ENCODE measurements around the gene DOCK2.

DOCK2 gene

DNA sequence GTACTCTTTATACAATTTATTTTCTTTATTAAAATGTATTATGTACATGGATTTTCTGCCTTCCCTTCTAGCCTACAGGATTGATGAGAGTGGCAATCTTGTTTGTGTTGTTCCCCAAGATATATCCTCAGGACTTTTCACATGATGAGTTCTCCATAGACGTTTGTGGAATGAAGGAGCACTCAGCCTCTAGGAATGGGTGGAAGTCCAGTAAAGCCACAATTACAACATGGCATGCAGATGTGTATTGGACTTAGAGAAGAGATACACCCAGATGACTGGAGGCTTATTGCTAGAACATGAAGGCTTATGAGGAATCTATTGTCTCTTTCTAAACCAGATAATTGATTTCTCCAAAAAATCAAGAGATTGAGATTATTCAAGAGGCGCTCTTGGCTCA lies 8.2 kb upstream of the DOCK2 start:
- no peaks in the 10 kb centered on the region for H3K9me3 Mint-ChIP-seq
- no peak overlapping the region for H3K27ac Mint-ChIP-seq
- H3K36me3 Mint-ChIP-seq (ENCODE audit: low read depth), result no peaks in the 10 kb centered on the region
- ATAC-seq, result no peak
- no peaks in the 10 kb centered on the region for H3K27me3 Mint-ChIP-seq
- DNase-seq, result no peak
- H3K4me1 Mint-ChIP-seq, result peaks cover 5% of the 10 kb centered on the region
- no peak overlapping the region for H3K4me3 Mint-ChIP-seq

DNA sequence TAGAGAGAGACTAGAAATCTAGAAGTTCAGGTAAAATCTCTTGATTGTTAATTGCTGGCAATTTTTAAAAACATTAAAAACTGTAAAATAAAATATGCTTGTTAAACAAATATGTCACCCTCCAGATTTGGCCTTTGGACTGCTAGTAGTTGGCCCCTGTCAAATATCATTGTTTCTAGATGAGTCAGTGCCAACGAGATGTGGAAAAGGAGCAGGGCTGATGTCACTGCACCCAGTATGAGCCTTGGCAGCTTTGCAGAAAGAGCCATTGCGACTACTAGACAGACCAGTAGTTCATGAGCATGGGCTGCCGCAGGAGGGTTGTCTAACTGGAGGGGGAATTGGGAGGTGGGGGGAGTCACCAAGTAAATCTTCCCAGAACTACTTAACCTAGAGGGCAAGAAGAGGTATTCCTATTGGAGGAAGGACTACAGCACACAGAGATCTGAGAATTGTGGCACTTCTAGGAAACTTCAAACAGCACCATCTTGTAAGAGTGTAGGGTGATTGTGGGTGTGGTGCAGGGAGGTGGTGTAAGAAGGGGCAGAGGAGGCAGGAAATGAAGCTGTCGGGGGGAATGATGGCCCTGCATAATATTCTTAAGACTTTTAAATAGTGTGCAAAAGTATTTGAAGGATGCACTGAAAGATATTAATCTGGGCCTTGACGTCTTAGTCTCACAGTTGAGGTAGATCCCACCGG lies 7.1 kb upstream of the DOCK2 start:
- Mint-ChIP-seq H3K27me3 (no peaks in the 10 kb centered on the region), H3K36me3 (ENCODE audit: low read depth) (no peaks in the 10 kb centered on the region), H3K4me1 (peaks cover 5% of the 10 kb centered on the region), H3K27ac (no peak overlapping the region), H3K4me3 (no peak overlapping the region), H3K9me3 (no peaks in the 10 kb centered on the region)
- DNase-seq (no peak), ATAC-seq (peak; percentile 85)

DNA sequence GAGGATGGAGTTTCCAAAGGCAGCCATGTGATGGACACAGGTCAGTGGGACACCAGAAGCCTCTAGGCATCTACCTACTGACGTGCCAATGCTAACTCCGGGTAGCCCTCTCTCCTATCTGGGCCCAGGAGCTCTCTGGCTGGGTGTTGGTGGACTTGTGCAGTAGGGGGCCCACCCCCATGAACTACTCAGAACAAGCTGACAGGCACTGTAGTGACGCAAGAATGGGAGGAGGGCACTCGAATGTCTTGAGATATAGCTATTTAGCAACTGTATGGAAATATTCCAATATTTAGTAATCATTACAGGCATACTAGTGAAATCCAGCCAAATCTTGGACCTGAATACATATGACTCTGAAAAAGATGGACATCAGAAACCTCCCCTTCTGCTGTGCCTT lies 5.7 kb upstream of the DOCK2 start:
- Mint-ChIP-seq H3K36me3 (ENCODE audit: low read depth) (no peaks in the 10 kb centered on the region), H3K27me3 (no peaks in the 10 kb centered on the region), H3K9me3 (no peaks in the 10 kb centered on the region), H3K27ac (no peak overlapping the region), H3K4me1 (peaks cover 7% of the 10 kb centered on the region), H3K4me3 (no peak overlapping the region)
- DNase-seq (no peak), ATAC-seq (no peak)

DNA sequence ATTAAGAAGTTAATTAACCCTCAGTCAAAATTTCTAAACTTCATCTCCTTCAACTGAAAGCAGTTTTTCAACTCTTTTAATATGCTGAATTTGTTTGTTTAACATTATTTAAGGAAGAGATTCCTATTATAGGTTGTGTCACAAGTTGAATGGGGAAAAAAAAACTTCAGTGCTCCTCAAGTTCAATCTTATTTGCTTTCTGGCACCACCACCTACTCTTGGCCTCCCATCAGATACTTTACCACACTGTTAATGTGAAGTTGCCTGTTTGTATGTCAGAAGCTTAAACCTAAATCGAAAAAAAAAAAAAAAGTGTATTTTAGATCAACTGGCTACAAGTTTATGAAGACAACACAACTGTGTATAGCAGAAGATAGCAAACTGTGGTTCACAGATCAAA lies 4.1 kb upstream of the DOCK2 start:
- DNase-seq (no peak), ATAC-seq (no peak)
- H3K27ac Mint-ChIP-seq, result no peak overlapping the region
- no peaks in the 10 kb centered on the region for H3K27me3 Mint-ChIP-seq
- H3K4me1 Mint-ChIP-seq, result peaks cover 13% of the 10 kb centered on the region
- no peak overlapping the region for H3K4me3 Mint-ChIP-seq
- no peaks in the 10 kb centered on the region for H3K9me3 Mint-ChIP-seq
- peaks cover 1% of the 10 kb centered on the region for H3K36me3 Mint-ChIP-seq (ENCODE audit: low read depth)

DNA sequence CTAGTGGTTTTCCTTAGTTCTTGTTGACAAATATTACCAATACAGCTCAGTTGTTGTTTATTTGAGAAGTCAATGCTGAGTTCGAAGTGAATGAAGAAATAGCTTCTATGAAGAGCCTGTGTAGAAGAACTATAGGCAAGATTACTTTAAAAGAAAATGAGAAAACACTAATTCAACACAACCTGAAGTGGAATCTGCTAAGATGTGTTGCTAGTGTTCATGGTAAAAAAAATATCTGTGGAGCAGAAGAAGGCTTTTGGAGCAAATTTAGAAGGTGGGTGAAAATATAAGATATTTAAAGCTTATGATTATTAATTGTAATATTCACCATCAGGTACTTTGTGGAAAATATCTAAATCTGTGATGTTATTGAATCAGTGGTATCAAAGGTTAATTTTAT lies 2.5 kb upstream of the DOCK2 start:
- H3K27ac Mint-ChIP-seq, result no peak overlapping the region
- ATAC-seq, result no peak

DNA sequence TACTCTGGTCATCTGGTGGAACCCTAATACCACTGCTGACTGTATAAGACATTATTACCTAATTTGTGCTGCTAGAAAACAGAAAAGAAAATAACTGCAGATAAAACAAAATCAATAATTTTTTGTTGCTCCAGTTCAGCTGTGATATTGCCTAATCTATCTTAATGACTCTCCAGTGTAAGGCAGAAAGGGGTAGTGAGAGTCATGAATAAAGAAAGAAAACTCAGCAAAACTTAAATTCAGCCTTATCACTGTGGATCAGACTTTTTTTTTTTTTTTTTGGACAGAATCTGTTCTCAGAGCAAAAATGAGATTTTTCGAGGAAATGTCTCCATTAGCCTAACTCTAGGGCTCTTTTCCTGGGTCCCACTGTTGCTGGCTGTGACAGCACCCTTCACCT lies 1.1 kb upstream of the DOCK2 start:
- no peak for DNase-seq
- H3K27me3 Mint-ChIP-seq, result no peaks in the 10 kb centered on the region
- H3K36me3 Mint-ChIP-seq (ENCODE audit: low read depth), result peaks cover 30% of the 10 kb centered on the region
- no peak overlapping the region for H3K27ac Mint-ChIP-seq
- H3K9me3 Mint-ChIP-seq, result peaks cover 9% of the 10 kb centered on the region
- H3K4me3 Mint-ChIP-seq, result peak overlapping the region; percentile 90
- no peak for ATAC-seq
- peaks cover 36% of the 10 kb centered on the region for H3K4me1 Mint-ChIP-seq

More for the DNA sequence above, 2.5 kb upstream of the DOCK2 start:
- Mint-ChIP-seq H3K9me3 (peaks cover 9% of the 10 kb centered on the region), H3K4me3 (no peak overlapping the region), H3K4me1 (peaks cover 29% of the 10 kb centered on the region), H3K36me3 (ENCODE audit: low read depth) (peaks cover 18% of the 10 kb centered on the region), H3K27me3 (no peaks in the 10 kb centered on the region)
- DNase-seq, result no peak

DNA sequence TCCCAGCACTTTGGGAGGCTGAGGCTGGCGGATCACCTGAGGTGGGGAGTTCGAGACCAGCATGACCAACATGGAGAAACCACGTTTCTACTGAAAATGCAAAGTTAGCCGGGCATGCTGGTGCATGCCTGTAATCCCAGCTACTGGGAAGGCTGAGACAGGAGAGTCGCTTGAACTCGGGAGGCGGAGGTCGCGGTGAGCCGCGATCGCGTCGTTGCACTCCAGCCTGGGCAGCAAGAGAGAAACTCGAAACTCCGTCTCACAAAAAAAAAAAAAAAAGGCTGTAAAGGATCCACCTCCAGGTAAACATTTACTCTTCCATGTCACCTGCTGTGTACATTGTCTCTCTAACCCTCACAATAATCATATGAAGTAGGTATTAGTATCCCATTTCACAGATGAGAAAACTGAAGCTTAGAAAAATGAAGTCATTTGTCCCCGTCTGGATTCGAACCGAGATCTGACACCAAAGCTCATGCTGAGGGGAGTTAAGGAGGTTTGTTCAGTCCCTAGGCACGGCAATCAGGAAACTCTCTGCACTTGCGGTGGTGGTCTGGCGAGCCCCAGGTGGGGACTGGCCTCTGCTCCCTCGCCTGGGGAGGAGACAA lies 494 bp upstream of the DOCK2 start:
- Mint-ChIP-seq H3K36me3 (ENCODE audit: low read depth) (peaks cover 35% of the 10 kb centered on the region), H3K9me3 (peaks cover 9% of the 10 kb centered on the region), H3K4me1 (peaks cover 42% of the 10 kb centered on the region), H3K27me3 (no peaks in the 10 kb centered on the region), H3K4me3 (peak overlapping the region; percentile 90), H3K27ac (peak overlapping the region; percentile 93)
- no peak for ATAC-seq
- no peak for DNase-seq

DNA sequence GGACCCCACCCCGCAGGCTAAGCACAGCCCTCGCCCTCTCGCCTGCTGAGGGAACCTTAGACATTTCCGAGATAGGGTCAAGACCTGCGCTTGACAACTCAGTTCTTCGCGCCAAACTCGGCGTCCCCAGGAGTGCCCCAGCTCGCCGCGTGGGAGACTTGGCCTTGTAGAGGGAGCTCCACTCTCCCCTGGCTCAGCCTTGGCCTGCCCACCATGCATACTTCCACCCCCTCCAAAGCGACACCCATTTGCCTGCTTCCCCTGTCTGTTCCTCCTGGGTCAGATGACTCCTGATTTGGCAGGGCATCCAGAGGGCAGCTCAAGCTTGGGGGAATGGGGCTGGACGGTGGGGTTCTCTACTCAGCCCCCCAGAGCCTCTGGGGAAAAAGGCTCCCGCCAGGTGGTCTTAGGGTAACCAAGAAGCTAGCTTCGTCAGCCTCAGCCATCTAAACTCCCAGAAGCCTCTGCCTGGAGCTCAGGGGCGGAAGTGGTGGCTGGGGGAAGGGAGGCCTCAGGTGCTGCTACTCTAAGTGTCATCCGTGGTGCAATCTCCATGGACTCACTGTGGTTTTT lies 560 bp downstream of the DOCK2 start:
- H3K4me3 Mint-ChIP-seq, result peak overlapping the region; percentile 90
- H3K4me1 Mint-ChIP-seq, result peaks cover 51% of the 10 kb centered on the region
- H3K36me3 Mint-ChIP-seq (ENCODE audit: low read depth), result peaks cover 35% of the 10 kb centered on the region
- DNase-seq (peak; percentile 80), ATAC-seq (peak; percentile 82)
- H3K27me3 Mint-ChIP-seq, result no peaks in the 10 kb centered on the region
- H3K27ac Mint-ChIP-seq, result peak overlapping the region; percentile 93
- peaks cover 9% of the 10 kb centered on the region for H3K9me3 Mint-ChIP-seq

DNA sequence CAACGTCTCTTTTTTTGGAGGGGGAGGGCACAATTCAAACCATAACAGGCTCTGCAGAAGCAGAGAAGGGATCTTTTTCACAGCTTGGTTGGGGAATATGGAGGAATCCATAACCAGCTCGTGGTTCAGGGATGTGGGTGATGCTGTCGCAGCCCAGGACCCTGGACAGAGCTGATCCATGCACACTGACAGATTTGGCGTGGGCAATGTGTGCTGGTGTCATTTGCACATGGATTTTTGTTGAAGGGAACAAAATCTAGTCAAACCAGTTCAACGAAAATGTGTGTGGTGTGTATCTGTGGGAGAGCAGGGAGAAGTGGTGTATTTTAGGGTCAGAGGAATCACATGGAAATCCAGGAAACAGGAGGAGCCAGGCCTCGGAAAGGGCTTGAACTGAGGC lies 4.2 kb downstream of the DOCK2 start:
- ATAC-seq (no peak), DNase-seq (no peak)
- Mint-ChIP-seq H3K27me3 (no peaks in the 10 kb centered on the region), H3K27ac (no peak overlapping the region), H3K4me3 (no peak overlapping the region), H3K36me3 (ENCODE audit: low read depth) (peaks cover 55% of the 10 kb centered on the region), H3K9me3 (peaks cover 9% of the 10 kb centered on the region), H3K4me1 (peaks cover 75% of the 10 kb centered on the region)

DNA sequence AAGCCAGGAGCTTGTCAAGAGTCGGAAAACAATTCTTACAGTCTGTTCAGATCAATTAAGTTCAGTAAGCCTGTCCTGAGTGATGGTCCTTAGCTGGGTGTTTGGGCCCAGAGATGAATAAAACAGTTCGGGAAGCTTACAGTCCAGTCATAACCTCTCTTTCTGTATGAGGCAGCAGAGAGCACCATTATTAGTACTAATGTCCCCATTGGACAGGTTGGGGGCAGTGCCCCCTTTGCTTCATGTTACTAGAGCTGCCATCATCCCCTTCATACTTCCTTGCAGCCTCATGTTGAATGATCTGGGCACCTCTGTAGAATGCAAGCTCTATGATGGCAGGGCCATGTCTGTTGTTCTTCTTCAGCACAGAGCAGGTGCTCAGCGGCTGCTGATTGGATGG lies 9.8 kb downstream of the DOCK2 start:
- ATAC-seq (peak; percentile 11), DNase-seq (no peak)
- Mint-ChIP-seq H3K36me3 (ENCODE audit: low read depth) (peaks cover 42% of the 10 kb centered on the region), H3K27me3 (no peaks in the 10 kb centered on the region), H3K9me3 (no peaks in the 10 kb centered on the region), H3K4me3 (no peak overlapping the region), H3K4me1 (peaks cover 88% of the 10 kb centered on the region), H3K27ac (peak overlapping the region; percentile 26)

DNA sequence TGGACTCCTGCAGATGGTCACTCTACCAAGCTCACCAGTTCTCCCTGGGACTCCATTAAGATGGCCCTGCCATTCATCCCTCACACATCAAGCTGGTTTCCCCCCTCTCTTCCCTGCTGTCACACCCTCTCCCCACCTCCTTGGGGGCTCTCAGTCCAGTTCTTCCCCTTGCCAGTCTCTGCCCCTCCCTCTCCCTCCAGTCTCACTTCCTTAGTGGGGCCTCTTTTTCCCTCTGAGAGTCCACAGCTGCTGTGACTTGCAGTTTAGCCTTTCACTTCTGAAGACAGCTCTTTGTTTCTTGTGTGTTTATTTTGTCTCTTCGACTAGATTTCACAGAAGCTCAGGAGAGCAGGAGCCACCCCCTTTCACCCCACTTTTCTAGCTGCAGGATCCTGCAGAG lies 10.5 kb downstream of the DOCK2 start:
- Mint-ChIP-seq H3K4me3 (peak overlapping the region; percentile 3), H3K27me3 (no peaks in the 10 kb centered on the region), H3K9me3 (no peaks in the 10 kb centered on the region), H3K27ac (peak overlapping the region; percentile 8), H3K4me1 (peaks cover 91% of the 10 kb centered on the region), H3K36me3 (ENCODE audit: low read depth) (peaks cover 46% of the 10 kb centered on the region)
- no peak for ATAC-seq
- no peak for DNase-seq

DNA sequence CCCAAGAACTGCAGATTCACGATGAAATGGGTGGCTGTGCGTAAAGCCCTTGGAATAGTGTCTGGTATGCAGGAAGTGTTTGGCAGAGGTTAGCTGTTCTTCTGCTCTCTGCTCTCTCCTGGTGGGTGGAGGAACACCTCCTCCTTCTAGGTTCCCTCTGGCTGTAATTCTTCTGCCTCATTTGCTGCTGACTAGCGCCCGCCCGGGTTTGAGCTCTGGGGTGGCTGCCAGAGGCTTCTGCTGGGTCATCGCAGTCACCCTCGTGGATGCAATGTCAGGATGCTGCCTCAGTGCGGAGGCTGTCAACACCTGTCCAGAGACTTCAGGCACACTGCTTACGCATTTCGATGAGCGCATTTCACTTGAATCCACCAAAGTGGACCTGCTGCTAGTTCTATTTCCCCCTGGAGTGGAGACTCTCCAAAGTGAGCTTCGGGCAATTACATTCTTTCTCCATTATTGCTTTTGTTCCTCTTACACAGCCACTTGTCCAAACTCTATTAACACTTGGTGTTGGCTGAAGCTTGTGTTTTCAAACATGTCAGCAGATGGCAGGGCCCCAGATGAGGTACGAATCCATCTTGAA lies 11.7 kb downstream of the DOCK2 start:
- Mint-ChIP-seq H3K27me3 (no peaks in the 10 kb centered on the region), H3K4me3 (no peak overlapping the region), H3K4me1 (peaks cover 94% of the 10 kb centered on the region), H3K36me3 (ENCODE audit: low read depth) (peaks cover 49% of the 10 kb centered on the region), H3K27ac (peak overlapping the region; percentile 63), H3K9me3 (no peaks in the 10 kb centered on the region)
- no peak for DNase-seq
- ATAC-seq, result no peak

DNA sequence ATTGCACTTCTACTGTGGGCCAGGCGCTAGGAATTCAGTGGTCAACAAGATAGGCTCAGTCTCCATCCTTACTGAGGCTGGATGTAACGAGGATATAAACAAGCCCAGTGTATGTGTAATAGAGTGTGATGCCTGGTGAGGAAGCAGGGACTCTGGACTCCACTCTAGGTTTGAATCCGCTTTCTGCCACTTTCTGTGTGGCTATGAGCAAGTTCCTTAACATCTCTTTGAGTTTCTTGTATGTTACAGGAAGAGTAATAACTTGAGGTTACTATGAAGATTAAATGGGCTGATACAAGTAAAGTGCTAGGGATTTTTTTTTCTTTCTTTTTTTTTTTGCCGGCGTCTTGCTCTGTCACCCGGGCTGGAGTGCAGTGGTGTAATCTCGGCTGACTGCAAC lies 12.4 kb downstream of the DOCK2 start:
- H3K4me1 Mint-ChIP-seq, result peaks cover 96% of the 10 kb centered on the region
- H3K36me3 Mint-ChIP-seq (ENCODE audit: low read depth), result peaks cover 50% of the 10 kb centered on the region
- H3K4me3 Mint-ChIP-seq, result peak overlapping the region; percentile 12
- H3K27ac Mint-ChIP-seq, result peak overlapping the region; percentile 97
- no peaks in the 10 kb centered on the region for H3K27me3 Mint-ChIP-seq
- DNase-seq, result no peak
- peak; percentile 61 for ATAC-seq
- H3K9me3 Mint-ChIP-seq, result no peaks in the 10 kb centered on the region

DNA sequence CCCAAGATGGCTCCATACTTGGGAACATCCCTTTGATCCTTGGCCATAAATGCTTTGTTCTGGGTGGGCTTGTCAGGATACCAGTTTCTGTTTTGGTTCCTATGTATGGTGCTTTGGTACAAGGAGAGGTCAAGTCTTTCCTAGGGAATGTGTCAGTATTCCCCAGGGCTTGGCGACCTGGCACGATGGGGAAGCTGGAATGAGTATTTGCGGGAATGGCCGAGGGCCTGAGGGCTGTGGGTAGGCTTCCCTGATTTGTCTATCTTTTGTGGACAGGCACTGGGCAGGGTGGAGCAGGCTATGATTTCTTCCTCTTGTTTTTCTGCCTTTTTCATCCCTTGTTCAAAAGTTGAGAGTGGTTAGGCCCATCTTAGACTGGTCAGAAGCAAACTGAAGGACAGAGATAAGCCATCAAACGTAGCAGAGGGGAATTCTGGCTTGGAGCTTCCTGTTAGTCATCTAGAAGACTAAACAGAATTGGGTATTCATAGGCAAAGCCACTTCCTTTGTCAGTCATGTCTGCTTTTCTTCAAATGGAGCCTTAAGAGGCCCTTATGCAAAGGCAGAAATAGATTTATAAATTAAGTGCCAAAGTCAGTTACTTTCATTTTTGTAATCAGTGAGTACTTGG lies 13.7 kb downstream of the DOCK2 start:
- Mint-ChIP-seq H3K4me3 (peak overlapping the region; percentile 72), H3K9me3 (no peaks in the 10 kb centered on the region), H3K27me3 (no peaks in the 10 kb centered on the region), H3K36me3 (ENCODE audit: low read depth) (peaks cover 52% of the 10 kb centered on the region), H3K27ac (peak overlapping the region; percentile 97), H3K4me1 (peaks cover 99% of the 10 kb centered on the region)
- peak; percentile 69 for ATAC-seq
- no peak for DNase-seq

DNA sequence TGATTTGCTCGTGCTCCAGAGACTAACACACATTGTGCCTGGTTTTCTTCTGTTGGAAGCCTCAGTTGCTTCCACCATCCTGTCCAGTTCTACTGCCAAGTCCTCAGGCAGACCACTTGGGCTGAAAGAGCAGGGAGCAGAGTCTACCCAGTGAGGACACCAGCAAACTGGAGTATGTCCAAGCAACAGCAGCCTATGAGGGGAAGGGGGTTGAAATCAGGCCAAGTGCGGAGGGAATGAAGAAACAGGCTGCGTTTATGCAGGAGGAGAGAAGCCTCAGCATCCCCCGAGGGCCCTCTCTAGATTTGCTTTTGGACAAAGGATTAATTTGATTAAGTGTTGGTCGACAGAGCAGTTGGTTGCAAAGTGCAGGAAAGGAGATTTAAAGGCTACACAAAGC lies 14.5 kb downstream of the DOCK2 start:
- no peak for DNase-seq
- H3K4me3 Mint-ChIP-seq, result peak overlapping the region; percentile 72
- H3K36me3 Mint-ChIP-seq (ENCODE audit: low read depth), result peaks cover 55% of the 10 kb centered on the region
- peaks cover 99% of the 10 kb centered on the region for H3K4me1 Mint-ChIP-seq
- no peaks in the 10 kb centered on the region for H3K27me3 Mint-ChIP-seq
- no peak for ATAC-seq
- H3K9me3 Mint-ChIP-seq, result no peaks in the 10 kb centered on the region
- peak overlapping the region; percentile 97 for H3K27ac Mint-ChIP-seq

Measured in activated naive CD8-positive, alpha-beta T cell treated with anti-CD3 and anti-CD28 coated beads, Interleukin-2, amount 50 U/mL, for 24 hours (primary cell).